ENCODE results near the gene NAV3. TPM values are rescaled to one million over a fixed set of nuclear protein-coding genes. Genes with fewer than 3 reads are reported as not detected.

Gene NAV3
- total RNA-seq, 1 donor from 2014 or later = 16.2 TPM

- H3K27me3 ChIP-seq = no peaks in the 10 kb centered on the region
- TF ChIP-seq POLR2AphosphoS5 (IDR thresholded peaks at IDR 0.05; ENCODE audit: insufficient read depth in 1 of 2, low read depth in 1 of 2) (no peak), CTCF (IDR thresholded peaks at IDR 0.05) (no peak), POLR2A (IDR thresholded peaks at IDR 0.05) (no peak)
- H3K4me1 ChIP-seq = no peaks in the 10 kb centered on the region
- no peaks in the 10 kb centered on the region for H3K9me3 ChIP-seq
- no peak for DNase-seq (ENCODE audit: extremely low spot score in 2 of 2)
- H3K27ac ChIP-seq = no peak overlapping the region
- intact Hi-C loops (cut with DNase I) = no loop called here
- H3K4me3 ChIP-seq = no peak overlapping the region
- no peaks in the 10 kb centered on the region for H3K36me3 ChIP-seq
Observed at GRCh38 chr12:78167510-78167909, 336.8 kb downstream of the NAV3 start.

- Histone ChIP-seq H3K9me3 (no peaks in the 10 kb centered on the region), H3K4me1 (no peaks in the 10 kb centered on the region), H3K36me3 (no peaks in the 10 kb centered on the region), H3K4me3 (no peak overlapping the region), H3K27ac (no peak overlapping the region), H3K27me3 (no peaks in the 10 kb centered on the region)
- no peak for DNase-seq (ENCODE audit: extremely low spot score in 2 of 2)
- intact Hi-C loops (cut with DNase I) = no loop called here
- TF ChIP-seq CTCF (IDR thresholded peaks at IDR 0.05) = no peak
- TF ChIP-seq POLR2A (IDR thresholded peaks at IDR 0.05) = no peak
- TF ChIP-seq POLR2AphosphoS5 (IDR thresholded peaks at IDR 0.05; ENCODE audit: insufficient read depth in 1 of 2, low read depth in 1 of 2) = no peak
Observed at GRCh38 chr12:78171061-78171460, 340.4 kb downstream of the NAV3 start.

GRCh38 chr12:78176643-78177042 lies 345.9 kb downstream of the NAV3 start:
- H3K36me3 ChIP-seq = no peaks in the 10 kb centered on the region
- no peaks in the 10 kb centered on the region for H3K4me1 ChIP-seq
- H3K27me3 ChIP-seq = no peaks in the 10 kb centered on the region
- no peak overlapping the region for H3K27ac ChIP-seq
- TF ChIP-seq POLR2AphosphoS5 (IDR thresholded peaks at IDR 0.05; ENCODE audit: insufficient read depth in 1 of 2, low read depth in 1 of 2) (no peak), CTCF (IDR thresholded peaks at IDR 0.05) (no peak), POLR2A (IDR thresholded peaks at IDR 0.05) (no peak)
- no peak overlapping the region for H3K4me3 ChIP-seq
- H3K9me3 ChIP-seq = no peaks in the 10 kb centered on the region
- intact Hi-C loops (cut with DNase I) = no loop called here
- DNase-seq (ENCODE audit: extremely low spot score in 2 of 2) = no peak

GRCh38 chr12:78177298-78177697 lies 346.6 kb downstream of the NAV3 start:
- no peak for TF ChIP-seq CTCF (IDR thresholded peaks at IDR 0.05)
- no peak for DNase-seq (ENCODE audit: extremely low spot score in 2 of 2)
- no peaks in the 10 kb centered on the region for H3K9me3 ChIP-seq
- intact Hi-C loops (cut with DNase I) = no loop called here
- no peaks in the 10 kb centered on the region for H3K36me3 ChIP-seq
- H3K27ac ChIP-seq = no peak overlapping the region
- no peaks in the 10 kb centered on the region for H3K27me3 ChIP-seq
- H3K4me1 ChIP-seq = no peaks in the 10 kb centered on the region
- H3K4me3 ChIP-seq = no peak overlapping the region

GRCh38 chr12:78179346-78179745 lies 348.7 kb downstream of the NAV3 start:
- H3K4me1 ChIP-seq = no peaks in the 10 kb centered on the region
- no peak overlapping the region for H3K27ac ChIP-seq
- H3K9me3 ChIP-seq = no peaks in the 10 kb centered on the region
- no peaks in the 10 kb centered on the region for H3K27me3 ChIP-seq
- no peaks in the 10 kb centered on the region for H3K36me3 ChIP-seq
- intact Hi-C loops (cut with DNase I) = no loop called here
- no peak overlapping the region for H3K4me3 ChIP-seq
- no peak for DNase-seq (ENCODE audit: extremely low spot score in 2 of 2)
- TF ChIP-seq CTCF (IDR thresholded peaks at IDR 0.05) (no peak), POLR2A (IDR thresholded peaks at IDR 0.05) (no peak), POLR2AphosphoS5 (IDR thresholded peaks at IDR 0.05; ENCODE audit: insufficient read depth in 1 of 2, low read depth in 1 of 2) (no peak)
